Mucosa of rectum (tissue), 2 donors: ENCODE results near the gene GPX3.

Source experiments
- H3K27ac ChIP-seq, 2 donors: one replicate each; pipeline ENCODE4 v1.7.0; 2013; ENCODE audit warnings: inconsistent platforms in 2 of 2, low read depth in 2 of 2, low read length in 2 of 2
- H3K27me3 ChIP-seq, 2 donors: one replicate each; pipeline ENCODE4 v1.7.0; 2013; ENCODE audit warnings: low read length in 2 of 2; ENCODE audit not compliant: control insufficient read depth in 2 of 2, insufficient read depth in 2 of 2
- H3K36me3 ChIP-seq, 2 donors: one replicate each; pipeline ENCODE4 v1.7.0; 2013; ENCODE audit warnings: low read length in 2 of 2; ENCODE audit not compliant: control insufficient read depth in 2 of 2, insufficient read depth in 2 of 2
- H3K4me1 ChIP-seq, 2 donors: one replicate each; pipeline ENCODE4 v1.7.0; 2013; ENCODE audit warnings: low read length in 2 of 2, mild to moderate bottlenecking in 1 of 2; ENCODE audit not compliant: control insufficient read depth in 2 of 2, insufficient read depth in 2 of 2
- H3K4me3 ChIP-seq, 2 donors: one replicate each; pipeline ENCODE4 v1.7.0; 2013; ENCODE audit warnings: low read length in 2 of 2
- H3K9ac ChIP-seq, 2 donors: one replicate each; pipeline ENCODE4 v1.7.0; 2013; ENCODE audit warnings: low read length in 2 of 2, low read depth in 1 of 2, mild to moderate bottlenecking in 1 of 2
- H3K9me3 ChIP-seq, 2 donors: one replicate each; pipeline ENCODE4 v1.7.0; 2013; ENCODE audit warnings: low read length in 2 of 2; ENCODE audit not compliant: control insufficient read depth in 2 of 2
- donor health status: healthy.
- donor health status: Normal muscosa, but diverticular disease.

Gene GPX3

GRCh38 chr5:151020304-151021110 lies at the start of gene GPX3:
Gene GPX3, plus strand, starts transcription at chr5:151020591. Its CDS starts 64 bp downstream, at chr5:151020655.
- peaks cover 12 to 15% of the 10 kb centered on the region in 2 donors for H3K4me1 ChIP-seq
- H3K27ac ChIP-seq = peak within 1 kb of the TSS; percentile 63 to 80
- no peaks in the 10 kb centered on the region for H3K36me3 ChIP-seq
- no peaks in the 10 kb centered on the region for H3K27me3 ChIP-seq
- peak within 1 kb of the TSS; percentile 68 to 70 for H3K4me3 ChIP-seq
- H3K9ac ChIP-seq = peak within 1 kb of the TSS; percentile 60 to 75
- H3K9me3 ChIP-seq = no peaks in the 10 kb centered on the region

GRCh38 chr5:150978590-150978989 lies 41.8 kb upstream of the GPX3 start:
- Histone ChIP-seq H3K4me1 (no peaks in the 10 kb centered on the region), H3K27ac (no peak overlapping the region), H3K36me3 (no peaks in the 10 kb centered on the region), H3K9me3 (no peaks in the 10 kb centered on the region), H3K27me3 (no peaks in the 10 kb centered on the region), H3K4me3 (no peak overlapping the region), H3K9ac (no peak overlapping the region)

GRCh38 chr5:150987746-150988145 lies 32.6 kb upstream of the GPX3 start:
- Histone ChIP-seq H3K9ac (no peak overlapping the region), H3K4me3 (no peak overlapping the region), H3K4me1 (no peaks in the 10 kb centered on the region), H3K27me3 (no peaks in the 10 kb centered on the region), H3K9me3 (no peaks in the 10 kb centered on the region), H3K36me3 (no peaks in the 10 kb centered on the region), H3K27ac (no peak overlapping the region)

GRCh38 chr5:150989695-150990094 lies 30.7 kb upstream of the GPX3 start:
- no peaks in the 10 kb centered on the region for H3K9me3 ChIP-seq
- H3K27me3 ChIP-seq = no peaks in the 10 kb centered on the region
- H3K4me3 ChIP-seq = no peak overlapping the region
- H3K4me1 ChIP-seq = no peaks in the 10 kb centered on the region
- no peaks in the 10 kb centered on the region for H3K36me3 ChIP-seq
- no peak overlapping the region for H3K27ac ChIP-seq
- H3K9ac ChIP-seq = no peak overlapping the region

- Histone ChIP-seq H3K9me3 (no peaks in the 10 kb centered on the region), H3K4me3 (no peak overlapping the region), H3K36me3 (no peaks in the 10 kb centered on the region), H3K4me1 (no peaks in the 10 kb centered on the region), H3K27ac (no peak overlapping the region), H3K9ac (no peak overlapping the region), H3K27me3 (no peaks in the 10 kb centered on the region)
Measured at GRCh38 chr5:150992705-150993104, 27.7 kb upstream of the GPX3 start.

- no peaks in the 10 kb centered on the region for H3K36me3 ChIP-seq
- H3K4me3 ChIP-seq = no peak overlapping the region
- H3K4me1 ChIP-seq = no peaks in the 10 kb centered on the region
- H3K27me3 ChIP-seq = no peaks in the 10 kb centered on the region
- no peak overlapping the region for H3K27ac ChIP-seq
- no peaks in the 10 kb centered on the region for H3K9me3 ChIP-seq
- no peak overlapping the region for H3K9ac ChIP-seq
Measured at GRCh38 chr5:150993422-150993821, 27.0 kb upstream of the GPX3 start.

GRCh38 chr5:150993826-150994412 lies 26.5 kb upstream of the GPX3 start:
- H3K27me3 ChIP-seq = no peaks in the 10 kb centered on the region
- H3K27ac ChIP-seq = no peak overlapping the region

GRCh38 chr5:150999704-151000442 lies 20.5 kb upstream of the GPX3 start:
- Histone ChIP-seq H3K9ac (no peak overlapping the region), H3K4me3 (no peak overlapping the region), H3K36me3 (no peaks in the 10 kb centered on the region), H3K27me3 (peaks cover 0 to 3% of the 10 kb centered on the region in 2 donors), H3K9me3 (no peaks in the 10 kb centered on the region), H3K27ac (no peak overlapping the region), H3K4me1 (peaks cover under 1 to 4% of the 10 kb centered on the region in 2 donors)

More at GRCh38 chr5:150993826-150994412, 26.5 kb upstream of the GPX3 start:
- no peaks in the 10 kb centered on the region for H3K9me3 ChIP-seq
- no peaks in the 10 kb centered on the region for H3K36me3 ChIP-seq
- no peak overlapping the region for H3K9ac ChIP-seq
- H3K4me3 ChIP-seq = no peak overlapping the region
- H3K4me1 ChIP-seq = no peaks in the 10 kb centered on the region

- Histone ChIP-seq H3K36me3 (no peaks in the 10 kb centered on the region), H3K4me3 (no peak overlapping the region), H3K9ac (no peak overlapping the region), H3K9me3 (no peaks in the 10 kb centered on the region), H3K27ac (no peak overlapping the region), H3K4me1 (peaks cover 9 to 16% of the 10 kb centered on the region in 2 donors), H3K27me3 (peaks cover 0 to 3% of the 10 kb centered on the region in 2 donors)
Measured at GRCh38 chr5:151001436-151001835, 19.0 kb upstream of the GPX3 start.

GRCh38 chr5:151002250-151002649 lies 18.1 kb upstream of the GPX3 start:
- Histone ChIP-seq H3K27ac (no peak overlapping the region), H3K4me1 (peaks cover 15 to 24% of the 10 kb centered on the region in 2 donors), H3K9ac (no peak overlapping the region)

More at GRCh38 chr5:151002250-151002649, 18.1 kb upstream of the GPX3 start:
- Histone ChIP-seq H3K9me3 (no peaks in the 10 kb centered on the region), H3K36me3 (no peaks in the 10 kb centered on the region), H3K27me3 (peaks cover 0 to 3% of the 10 kb centered on the region in 2 donors), H3K4me3 (no peak overlapping the region)
